ENCODE data around the gene SERPINB10. TPM values are rescaled to one million over a fixed set of nuclear protein-coding genes. Genes with fewer than 3 reads are reported as not detected.

Gene SERPINB10
- total RNA-seq, 1 experiment from 2014 or later: not detected

DNA sequence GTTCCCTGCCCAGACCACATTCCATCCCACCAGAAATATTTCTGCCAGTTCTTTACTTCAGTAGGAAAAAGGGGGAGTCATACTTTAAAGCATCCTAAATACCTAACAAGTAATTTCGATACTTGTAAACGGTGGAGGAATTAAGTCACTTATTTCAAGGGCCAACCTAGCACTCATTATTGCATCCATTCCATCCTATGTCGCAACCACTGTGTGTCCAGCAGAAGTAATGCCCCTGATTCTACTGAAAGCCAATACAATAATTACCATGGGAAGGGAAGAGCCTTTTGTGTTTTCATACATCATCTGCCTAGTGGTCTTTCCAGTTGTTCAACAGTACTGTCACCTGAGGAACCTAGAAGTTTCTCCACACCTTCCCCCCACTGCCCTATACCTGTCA lies 74.6 kb downstream of the SERPINB10 start:
- POLR2A ChIA-PET (ENCODE audit: unreplicated experiment): no interaction called here
- BruUV-seq (replicated peaks): no TSS peak
- intact Hi-C loops (cut with micrococcal nuclease; ENCODE audit: unreplicated experiment): no loop called here

More for the DNA sequence above, 74.6 kb downstream of the SERPINB10 start:
- Histone ChIP-seq H3K4me1 (replicated peaks; ENCODE audit: insufficient read depth) (no peaks in the 10 kb centered on the region), H3K27me3 (ENCODE audit: insufficient read depth, low read depth) (no peaks in the 10 kb centered on the region), H4K20me1 (ENCODE audit: insufficient read depth) (no peaks in the 10 kb centered on the region; the same call in 1 of the 2 replicates), H3F3A (ENCODE audit: insufficient read depth, low read depth) (no peaks in the 10 kb centered on the region), H3K4me2 (no peak overlapping the region), H3K9me3 (ENCODE audit: insufficient read depth, low read depth) (no peaks in the 10 kb centered on the region), H3K36me3 (ENCODE audit: low read depth) (peaks cover 6% of the 10 kb centered on the region; the same call in 1 of the 2 replicates), H3K4me3 (no peak overlapping the region), H2AFZ (no peak overlapping the region), H3K9me2 (ENCODE audit: insufficient read depth) (no peaks in the 10 kb centered on the region), H3K79me2 (ENCODE audit: low read depth) (no peaks in the 10 kb centered on the region), H3K27ac (no peak overlapping the region)
- CTCF ChIA-PET: no interaction called here
- no peak for DNase-seq
- TF ChIP-seq CTCF (conservative IDR thresholded peaks at IDR 0.05) (no peak), EZH2 (IDR thresholded peaks at IDR 0.05; ENCODE audit: low read depth) (no peak)

Other genes with a start within 250 kb of the SERPINB10 start
- gene SERPINB3, start 246.1 kb upstream of the SERPINB10 start, total RNA-seq (2021): not detected in 2 replicates
- gene SERPINB11, start 205.0 kb upstream of the SERPINB10 start, total RNA-seq (2021): not detected in 2 replicates
- gene SERPINB7, start 132.5 kb upstream of the SERPINB10 start, total RNA-seq (2021): 3.0 and 4.2 TPM in 2 replicates
- gene SERPINB2, start 20.3 kb upstream of the SERPINB10 start, total RNA-seq (2021): 0.73 TPM in 1 of 2 replicates, not detected in the other
- not detected in 2 replicates for gene HMSD, start 41.3 kb downstream of the SERPINB10 start, total RNA-seq (2021)
- gene SERPINB8, start 62.1 kb downstream of the SERPINB10 start, total RNA-seq (2021): 5.1 and 7.2 TPM in 2 replicates
- not detected in 2 replicates for gene LINC00305, start 241.1 kb downstream of the SERPINB10 start, total RNA-seq (2021)